HepG2 (cell line): Measurements from ENCODE around the gene CCS.

ENCODE experiments used
- HOXA3 ChIP-seq: sonication (generic); formaldehyde crosslinking; IDR thresholded peaks from 2 replicates; pipeline ENCODE4 v1.5.0; 2020; ENCODE audit warnings: missing genetic modification reagents
- KDM1A ChIP-seq: IDR thresholded peaks from 2 replicates; pipeline ENCODE4 v1.6.1; 2016; ENCODE audit warnings: missing compliant biosample characterization
- MTA3 ChIP-seq: sonication (generic); formaldehyde crosslinking; IDR thresholded peaks from 2 replicates; pipeline ENCODE4 v1.4.0; 2020; ENCODE audit warnings: missing genetic modification reagents
- POLR2G ChIP-seq: fragments of 200-400 bp; formaldehyde crosslinking; IDR thresholded peaks from 2 replicates; pipeline ENCODE4 v1.6.1; 2018; ENCODE audit warnings: mild to moderate bottlenecking, low read depth, low read length, moderate library complexity
- ZNF563 ChIP-seq: sonication (generic); formaldehyde crosslinking; IDR thresholded peaks from 2 replicates; pipeline ENCODE4 v1.8.0; 2022; ENCODE audit warnings: mild to moderate bottlenecking, moderate library complexity, missing genetic modification reagents
- TF ChIP-seq, protein P1 (sequence below): IDR thresholded peaks from 2 replicates; pipeline ENCODE4 v1.6.1; 2016; ENCODE audit warnings: low read depth, missing genetic modification reagents, missing compliant biosample characterization
- TF ChIP-seq, protein P2 (sequence below): sonication (generic); formaldehyde crosslinking; IDR thresholded peaks from 2 replicates; pipeline ENCODE4 v1.9.0; 2021; ENCODE audit warnings: missing genetic modification reagents, mild to moderate bottlenecking, borderline replicate concordance
- TF ChIP-seq, protein P3 (sequence below): sonication (generic); formaldehyde crosslinking; IDR thresholded peaks from 2 replicates; pipeline ENCODE4 v1.4.0; 2020; ENCODE audit warnings: missing genetic modification reagents

DNA sequence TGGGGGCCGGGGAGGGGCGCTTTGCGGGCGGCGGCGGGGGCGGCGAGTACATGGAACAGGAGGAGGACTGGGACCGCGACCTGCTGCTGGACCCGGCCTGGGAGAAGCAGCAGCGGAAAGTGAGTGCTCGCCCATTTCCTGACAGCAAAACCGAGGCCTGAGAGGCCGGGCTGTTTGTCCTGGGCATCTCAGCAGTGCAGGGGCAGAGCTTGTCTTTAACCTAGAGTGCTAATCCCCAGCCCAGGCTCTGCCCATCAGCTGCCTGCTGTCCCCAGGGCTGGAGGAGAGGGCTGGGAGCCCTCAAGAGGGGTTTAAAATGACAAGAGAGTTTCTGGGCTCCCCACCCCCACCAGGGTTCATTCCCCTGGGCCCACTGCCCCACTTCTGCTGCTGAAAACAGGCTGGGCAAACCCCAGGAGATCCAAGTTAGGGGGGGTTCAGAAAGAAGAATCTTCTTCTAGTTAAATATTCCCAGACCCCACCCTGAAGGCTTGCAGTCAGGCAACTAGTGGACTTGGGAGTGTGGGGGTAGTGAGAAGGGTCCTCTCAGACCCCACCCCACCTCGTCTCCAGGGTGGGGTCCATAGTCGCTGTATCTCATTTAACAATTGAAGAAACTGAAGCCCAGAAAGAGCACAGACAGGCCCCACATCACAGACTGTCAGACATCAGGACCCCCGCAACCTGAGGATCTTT, 45.9 kb upstream of the CCS start:
- TF ChIP-seq HOXA3 (CRISPR knock-in tag) (no peak), MTA3 (CRISPR knock-in tag) (no peak), KDM1A (CRISPR knock-in tag) (no peak), POLR2G (no peak), ZNF563 (CRISPR knock-in tag) (no peak)
- TF ChIP-seq, protein P1, sequence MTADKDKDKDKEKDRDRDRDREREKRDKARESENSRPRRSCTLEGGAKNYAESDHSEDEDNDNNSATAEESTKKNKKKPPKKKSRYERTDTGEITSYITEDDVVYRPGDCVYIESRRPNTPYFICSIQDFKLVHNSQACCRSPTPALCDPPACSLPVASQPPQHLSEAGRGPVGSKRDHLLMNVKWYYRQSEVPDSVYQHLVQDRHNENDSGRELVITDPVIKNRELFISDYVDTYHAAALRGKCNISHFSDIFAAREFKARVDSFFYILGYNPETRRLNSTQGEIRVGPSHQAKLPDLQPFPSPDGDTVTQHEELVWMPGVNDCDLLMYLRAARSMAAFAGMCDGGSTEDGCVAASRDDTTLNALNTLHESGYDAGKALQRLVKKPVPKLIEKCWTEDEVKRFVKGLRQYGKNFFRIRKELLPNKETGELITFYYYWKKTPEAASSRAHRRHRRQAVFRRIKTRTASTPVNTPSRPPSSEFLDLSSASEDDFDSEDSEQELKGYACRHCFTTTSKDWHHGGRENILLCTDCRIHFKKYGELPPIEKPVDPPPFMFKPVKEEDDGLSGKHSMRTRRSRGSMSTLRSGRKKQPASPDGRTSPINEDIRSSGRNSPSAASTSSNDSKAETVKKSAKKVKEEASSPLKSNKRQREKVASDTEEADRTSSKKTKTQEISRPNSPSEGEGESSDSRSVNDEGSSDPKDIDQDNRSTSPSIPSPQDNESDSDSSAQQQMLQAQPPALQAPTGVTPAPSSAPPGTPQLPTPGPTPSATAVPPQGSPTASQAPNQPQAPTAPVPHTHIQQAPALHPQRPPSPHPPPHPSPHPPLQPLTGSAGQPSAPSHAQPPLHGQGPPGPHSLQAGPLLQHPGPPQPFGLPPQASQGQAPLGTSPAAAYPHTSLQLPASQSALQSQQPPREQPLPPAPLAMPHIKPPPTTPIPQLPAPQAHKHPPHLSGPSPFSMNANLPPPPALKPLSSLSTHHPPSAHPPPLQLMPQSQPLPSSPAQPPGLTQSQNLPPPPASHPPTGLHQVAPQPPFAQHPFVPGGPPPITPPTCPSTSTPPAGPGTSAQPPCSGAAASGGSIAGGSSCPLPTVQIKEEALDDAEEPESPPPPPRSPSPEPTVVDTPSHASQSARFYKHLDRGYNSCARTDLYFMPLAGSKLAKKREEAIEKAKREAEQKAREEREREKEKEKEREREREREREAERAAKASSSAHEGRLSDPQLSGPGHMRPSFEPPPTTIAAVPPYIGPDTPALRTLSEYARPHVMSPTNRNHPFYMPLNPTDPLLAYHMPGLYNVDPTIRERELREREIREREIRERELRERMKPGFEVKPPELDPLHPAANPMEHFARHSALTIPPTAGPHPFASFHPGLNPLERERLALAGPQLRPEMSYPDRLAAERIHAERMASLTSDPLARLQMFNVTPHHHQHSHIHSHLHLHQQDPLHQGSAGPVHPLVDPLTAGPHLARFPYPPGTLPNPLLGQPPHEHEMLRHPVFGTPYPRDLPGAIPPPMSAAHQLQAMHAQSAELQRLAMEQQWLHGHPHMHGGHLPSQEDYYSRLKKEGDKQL: no peak
- TF ChIP-seq, protein P2, sequence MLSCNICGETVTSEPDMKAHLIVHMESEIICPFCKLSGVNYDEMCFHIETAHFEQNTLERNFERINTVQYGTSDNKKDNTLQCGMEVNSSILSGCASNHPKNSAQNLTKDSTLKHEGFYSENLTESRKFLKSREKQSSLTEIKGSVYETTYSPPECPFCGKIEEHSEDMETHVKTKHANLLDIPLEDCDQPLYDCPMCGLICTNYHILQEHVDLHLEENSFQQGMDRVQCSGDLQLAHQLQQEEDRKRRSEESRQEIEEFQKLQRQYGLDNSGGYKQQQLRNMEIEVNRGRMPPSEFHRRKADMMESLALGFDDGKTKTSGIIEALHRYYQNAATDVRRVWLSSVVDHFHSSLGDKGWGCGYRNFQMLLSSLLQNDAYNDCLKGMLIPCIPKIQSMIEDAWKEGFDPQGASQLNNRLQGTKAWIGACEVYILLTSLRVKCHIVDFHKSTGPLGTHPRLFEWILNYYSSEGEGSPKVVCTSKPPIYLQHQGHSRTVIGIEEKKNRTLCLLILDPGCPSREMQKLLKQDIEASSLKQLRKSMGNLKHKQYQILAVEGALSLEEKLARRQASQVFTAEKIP (CRISPR knock-in tag): no peak
- TF ChIP-seq, protein P3, sequence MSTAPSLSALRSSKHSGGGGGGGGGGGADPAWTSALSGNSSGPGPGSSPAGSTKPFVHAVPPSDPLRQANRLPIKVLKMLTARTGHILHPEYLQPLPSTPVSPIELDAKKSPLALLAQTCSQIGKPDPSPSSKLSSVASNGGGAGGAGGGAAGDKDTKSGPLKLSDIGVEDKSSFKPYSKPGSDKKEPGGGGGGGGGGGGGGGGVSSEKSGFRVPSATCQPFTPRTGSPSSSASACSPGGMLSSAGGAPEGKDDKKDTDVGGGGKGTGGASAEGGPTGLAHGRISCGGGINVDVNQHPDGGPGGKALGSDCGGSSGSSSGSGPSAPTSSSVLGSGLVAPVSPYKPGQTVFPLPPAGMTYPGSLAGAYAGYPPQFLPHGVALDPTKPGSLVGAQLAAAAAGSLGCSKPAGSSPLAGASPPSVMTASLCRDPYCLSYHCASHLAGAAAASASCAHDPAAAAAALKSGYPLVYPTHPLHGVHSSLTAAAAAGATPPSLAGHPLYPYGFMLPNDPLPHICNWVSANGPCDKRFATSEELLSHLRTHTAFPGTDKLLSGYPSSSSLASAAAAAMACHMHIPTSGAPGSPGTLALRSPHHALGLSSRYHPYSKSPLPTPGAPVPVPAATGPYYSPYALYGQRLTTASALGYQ: no peak
